Measurements from ENCODE around the gene CENPT. TPM values are rescaled to one million over a fixed set of nuclear protein-coding genes. Genes with fewer than 3 reads are reported as not detected.

CENPT gene
- total and polyA plus RNA-seq, 2 of the 13 experiments (the other 11 are each of a cell fraction or from before 2014, with no cell fraction given): 40.9 to 43.3 TPM

DNA sequence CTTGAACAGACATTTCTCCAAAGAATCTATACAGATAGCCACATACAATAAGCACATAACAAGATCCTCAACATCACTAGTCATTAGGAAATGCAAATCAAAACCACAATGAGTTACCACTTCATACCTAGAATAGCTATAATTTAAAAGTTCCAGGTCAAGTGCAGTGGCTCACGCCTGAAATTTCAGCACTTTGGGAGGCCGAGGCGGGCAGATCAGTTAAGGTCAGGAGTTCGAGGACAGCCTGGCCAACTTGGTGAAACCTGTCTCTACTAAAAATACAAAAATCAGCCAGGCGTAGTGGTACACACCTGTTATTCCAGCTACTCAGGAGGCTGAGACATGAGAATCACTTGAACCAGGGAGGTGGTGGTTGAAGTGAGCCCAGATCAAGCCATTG is 61.0 kb downstream of the CENPT start:
- Histone ChIP-seq H3K4me1 (ENCODE audit: insufficient read depth, low read length) (no peaks in the 10 kb centered on the region), H3K36me3 (replicated peaks in 1 of 2; ENCODE audit: control insufficient read depth in 1 of 2, insufficient read depth in 2 of 2, low read length in 2 of 2) (peaks cover 5 to 15% of the 10 kb centered on the region in 2 experiments; a peak in 2 of 5 replicates), H2AFZ (ENCODE audit: low read length) (no peak overlapping the region), H3K4me2 (ENCODE audit: low read depth, low read length) (no peak overlapping the region), H3K79me2 (ENCODE audit: insufficient read depth, low read length) (peaks cover 17% of the 10 kb centered on the region), H3K4me3 (replicated peaks in 1 of 3; ENCODE audit: insufficient read depth in 1 of 3, low read depth in 2 of 3, low read length in 3 of 3) (no peak overlapping the region), H3K27me3 (ENCODE audit: control insufficient read depth in 1 of 2, insufficient read depth in 2 of 2, low read length in 2 of 2) (no peaks in the 10 kb centered on the region), H3K9me3 (ENCODE audit: low read length) (no peaks in the 10 kb centered on the region), H3K27ac (ENCODE audit: extremely low read length, insufficient read depth, low read length) (no peak overlapping the region), H4K20me1 (ENCODE audit: insufficient read depth, low read length) (peaks cover 4% of the 10 kb centered on the region), H3K9ac (ENCODE audit: insufficient read depth, low read depth, low read length) (no peak overlapping the region)
- ChIA-PET POLR2A (no interaction called here), CTCF (ENCODE audit: low intra/inter-chr PET ratio, low total read pairs) (no interaction called here)
- FAIRE-seq: no peak
- in situ Hi-C loops (cut with HindIII; ENCODE audit: extremely low pct_ligation_motif_present, low pct_unique_long_range_greater_than_20kb) (no loop called here), intact Hi-C loops (cut with micrococcal nuclease; ENCODE audit: unreplicated experiment) (no loop called here)
- BruUV-seq (replicated peaks): no TSS peak
- 99% methylated on average over 5 of the region's 5 CpGs for WGBS (ENCODE audit: low lambda C conversion rate)
- TF ChIP-seq CCAR2 (optimal IDR thresholded peaks at IDR 0.05; ENCODE audit: low read depth, low read length) (no peak), ZNF230 (CRISPR knock-in tag; IDR thresholded peaks at IDR 0.05) (no peak), CREB1 (IDR thresholded peaks at IDR 0.05) (no peak), CREB1 (CRISPR knock-in tag; IDR thresholded peaks at IDR 0.05) (no peak), XBP1 (CRISPR knock-in tag; IDR thresholded peaks at IDR 0.05) (no peak), ZKSCAN1 (IDR thresholded peaks at IDR 0.05; ENCODE audit: low read length) (no peak), SMAD9 (CRISPR knock-in tag; IDR thresholded peaks at IDR 0.05) (no peak), ZNF766 (CRISPR knock-in tag; IDR thresholded peaks at IDR 0.05; ENCODE audit: borderline replicate concordance) (no peak), ZNF329 (CRISPR knock-in tag; IDR thresholded peaks at IDR 0.05; ENCODE audit: low read depth) (no peak), MTA1 (CRISPR knock-in tag; IDR thresholded peaks at IDR 0.05; ENCODE audit: borderline replicate concordance) (no peak), SOX6 (IDR thresholded peaks at IDR 0.05) (no peak), SOX6 (CRISPR knock-in tag; IDR thresholded peaks at IDR 0.05) (no peak)
- TF ChIP-seq, protein P1, sequence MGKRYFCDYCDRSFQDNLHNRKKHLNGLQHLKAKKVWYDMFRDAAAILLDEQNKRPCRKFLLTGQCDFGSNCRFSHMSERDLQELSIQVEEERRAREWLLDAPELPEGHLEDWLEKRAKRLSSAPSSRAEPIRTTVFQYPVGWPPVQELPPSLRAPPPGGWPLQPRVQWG (CRISPR knock-in tag; IDR thresholded peaks at IDR 0.05; ENCODE audit: borderline replicate concordance, low read depth): no peak
- TF ChIP-seq, protein P2, sequence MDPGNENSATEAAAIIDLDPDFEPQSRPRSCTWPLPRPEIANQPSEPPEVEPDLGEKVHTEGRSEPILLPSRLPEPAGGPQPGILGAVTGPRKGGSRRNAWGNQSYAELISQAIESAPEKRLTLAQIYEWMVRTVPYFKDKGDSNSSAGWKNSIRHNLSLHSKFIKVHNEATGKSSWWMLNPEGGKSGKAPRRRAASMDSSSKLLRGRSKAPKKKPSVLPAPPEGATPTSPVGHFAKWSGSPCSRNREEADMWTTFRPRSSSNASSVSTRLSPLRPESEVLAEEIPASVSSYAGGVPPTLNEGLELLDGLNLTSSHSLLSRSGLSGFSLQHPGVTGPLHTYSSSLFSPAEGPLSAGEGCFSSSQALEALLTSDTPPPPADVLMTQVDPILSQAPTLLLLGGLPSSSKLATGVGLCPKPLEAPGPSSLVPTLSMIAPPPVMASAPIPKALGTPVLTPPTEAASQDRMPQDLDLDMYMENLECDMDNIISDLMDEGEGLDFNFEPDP (CRISPR knock-in tag; conservative IDR thresholded peaks at IDR 0.05): no peak
- DNase-seq (ENCODE audit: low spot score): no peak
- ATAC-seq: no peak
